GM10266 (cell line): ENCODE measurements around the gene NAV2.

Experiments used
- DNase-seq: peaks from one replicate; pipeline ENCODE4 v3.0.0; 2012; ENCODE audit errors: extremely low spot score
- TF ChIP-seq, protein P1 (sequence below): IDR thresholded peaks from 2 replicates; pipeline ENCODE4 v1.5.1; 2012; ENCODE audit warnings: mild to moderate bottlenecking, low read depth; ENCODE audit not compliant: control insufficient read depth, insufficient read depth; ENCODE audit errors: missing control alignments

NAV2 gene

DNA sequence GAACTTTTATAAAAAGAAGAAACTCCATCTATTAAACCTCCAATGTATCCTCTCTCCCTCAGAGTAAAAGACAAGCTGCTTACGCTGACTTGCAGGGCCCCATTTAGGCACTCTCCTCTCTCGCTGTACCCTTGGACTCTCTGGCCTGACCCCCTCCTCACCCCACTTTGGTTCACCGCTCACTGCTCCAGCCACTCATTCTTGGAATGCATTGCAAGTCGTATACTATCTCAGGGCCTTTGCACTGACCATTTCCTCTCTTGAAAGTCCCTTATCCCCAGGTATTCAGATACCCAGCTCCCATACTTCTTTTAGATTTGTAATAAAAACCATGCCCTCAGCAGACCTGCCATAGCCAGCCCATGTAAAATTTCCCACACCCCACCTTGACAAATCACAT is 308.1 kb downstream of the NAV2 start:
- TF ChIP-seq, protein P1, sequence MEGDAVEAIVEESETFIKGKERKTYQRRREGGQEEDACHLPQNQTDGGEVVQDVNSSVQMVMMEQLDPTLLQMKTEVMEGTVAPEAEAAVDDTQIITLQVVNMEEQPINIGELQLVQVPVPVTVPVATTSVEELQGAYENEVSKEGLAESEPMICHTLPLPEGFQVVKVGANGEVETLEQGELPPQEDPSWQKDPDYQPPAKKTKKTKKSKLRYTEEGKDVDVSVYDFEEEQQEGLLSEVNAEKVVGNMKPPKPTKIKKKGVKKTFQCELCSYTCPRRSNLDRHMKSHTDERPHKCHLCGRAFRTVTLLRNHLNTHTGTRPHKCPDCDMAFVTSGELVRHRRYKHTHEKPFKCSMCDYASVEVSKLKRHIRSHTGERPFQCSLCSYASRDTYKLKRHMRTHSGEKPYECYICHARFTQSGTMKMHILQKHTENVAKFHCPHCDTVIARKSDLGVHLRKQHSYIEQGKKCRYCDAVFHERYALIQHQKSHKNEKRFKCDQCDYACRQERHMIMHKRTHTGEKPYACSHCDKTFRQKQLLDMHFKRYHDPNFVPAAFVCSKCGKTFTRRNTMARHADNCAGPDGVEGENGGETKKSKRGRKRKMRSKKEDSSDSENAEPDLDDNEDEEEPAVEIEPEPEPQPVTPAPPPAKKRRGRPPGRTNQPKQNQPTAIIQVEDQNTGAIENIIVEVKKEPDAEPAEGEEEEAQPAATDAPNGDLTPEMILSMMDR = no peak

DNA sequence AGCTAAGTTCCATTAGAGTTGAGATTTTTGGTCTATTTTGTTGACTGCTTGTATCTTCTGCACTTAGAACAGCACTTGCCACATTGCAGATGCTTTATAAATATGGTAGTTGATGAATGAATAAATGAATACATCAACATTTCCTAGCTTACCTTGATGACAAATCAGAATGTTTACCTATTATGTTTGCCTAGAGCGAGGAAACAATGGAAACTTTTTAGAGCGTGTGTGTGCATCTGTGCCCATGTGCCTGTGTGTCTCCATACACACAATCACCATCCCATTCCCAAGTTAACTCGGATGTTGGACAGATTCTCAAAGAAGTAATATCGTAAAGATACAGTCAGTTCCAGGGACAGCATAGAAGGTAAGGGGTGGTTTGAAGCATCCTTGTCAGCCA is 308.6 kb downstream of the NAV2 start:
- DNase-seq = no peak

More for the DNA sequence above, 308.1 kb downstream of the NAV2 start:
- no peak for DNase-seq

DNA sequence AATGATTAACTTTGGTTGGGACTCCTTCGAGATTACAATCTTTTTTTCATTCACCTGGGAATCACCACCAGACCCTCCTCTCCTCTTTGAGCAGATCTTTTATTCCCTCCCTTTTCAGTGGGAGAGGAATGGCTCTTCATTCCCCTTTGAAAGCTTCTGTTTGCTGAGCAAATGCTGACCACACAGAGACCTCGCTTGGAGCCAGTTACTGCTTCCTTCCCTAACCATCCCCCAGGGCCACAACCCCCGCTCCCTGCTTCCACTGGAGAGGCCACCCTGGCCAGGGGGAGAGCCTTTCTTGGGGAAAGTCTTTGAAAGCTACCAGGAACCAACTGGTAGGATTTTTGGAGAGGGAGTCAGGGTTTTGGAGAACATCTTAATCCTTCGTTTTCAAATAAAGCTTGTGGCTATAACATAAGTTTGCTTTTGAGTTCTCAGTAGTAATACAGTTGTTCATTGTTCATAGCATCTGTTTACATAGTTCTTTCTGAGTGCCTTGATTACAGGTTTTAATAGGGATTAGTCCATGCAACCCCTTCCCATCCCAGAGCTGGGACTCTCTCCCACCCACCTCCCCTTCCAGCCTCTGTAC is 309.2 kb downstream of the NAV2 start:
- DNase-seq = no peak
- TF ChIP-seq, protein P1 = no peak

More for the DNA sequence above, 308.6 kb downstream of the NAV2 start:
- TF ChIP-seq, protein P1 = no peak

DNA sequence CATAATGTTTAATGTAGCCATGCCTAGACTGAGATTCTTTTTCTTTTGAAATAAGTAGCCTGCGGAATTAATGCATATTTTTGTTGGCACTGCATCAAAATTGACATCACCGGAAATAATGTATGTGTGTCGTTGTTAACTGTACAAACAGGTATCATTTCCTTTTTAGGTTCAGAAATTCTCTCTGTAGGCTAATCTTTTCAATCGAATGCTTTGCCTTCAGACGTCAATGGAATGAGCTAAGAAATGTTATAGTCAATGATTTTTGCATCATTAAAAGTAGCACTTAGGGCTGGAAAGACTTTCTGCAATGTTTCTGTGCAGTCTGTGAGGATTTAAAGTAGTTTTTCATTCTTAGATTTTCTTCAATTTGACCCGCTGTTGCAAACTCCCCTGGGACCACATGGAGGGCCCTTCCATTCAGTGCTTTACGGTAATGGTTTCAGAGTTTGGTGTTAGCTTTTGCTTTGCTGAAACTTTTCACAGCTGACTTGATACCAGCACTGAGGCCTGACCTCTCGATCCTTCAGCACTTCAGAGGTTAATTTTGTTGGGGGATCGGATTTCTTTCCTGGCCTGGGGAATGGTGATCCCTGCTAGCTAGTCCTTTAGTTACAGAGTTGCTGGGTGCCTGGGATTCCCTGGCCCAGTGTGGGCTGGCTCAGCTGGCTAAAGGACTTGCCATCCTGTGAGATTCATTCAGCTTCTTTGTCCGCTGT is 309.9 kb downstream of the NAV2 start:
- TF ChIP-seq, protein P1 = no peak
- DNase-seq = no peak

DNA sequence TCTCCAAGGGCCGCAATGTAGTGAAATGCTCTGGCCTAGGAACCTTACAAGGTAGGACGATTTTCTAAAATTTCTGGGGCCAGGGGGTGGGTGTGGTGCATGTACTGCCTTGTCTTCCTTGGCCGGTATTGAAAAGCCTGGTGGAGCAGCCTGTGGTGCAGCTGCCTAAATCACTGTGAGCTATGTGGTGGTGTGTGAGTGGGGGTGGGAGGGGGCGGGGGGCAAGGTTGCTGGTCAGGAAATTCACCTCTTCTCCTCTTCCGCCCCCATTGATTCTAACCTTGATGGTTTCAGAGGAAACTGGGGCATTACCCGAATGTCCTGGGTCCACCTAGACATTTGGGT is 310.4 kb downstream of the NAV2 start:
- no peak for DNase-seq
- TF ChIP-seq, protein P1 = no peak

DNA sequence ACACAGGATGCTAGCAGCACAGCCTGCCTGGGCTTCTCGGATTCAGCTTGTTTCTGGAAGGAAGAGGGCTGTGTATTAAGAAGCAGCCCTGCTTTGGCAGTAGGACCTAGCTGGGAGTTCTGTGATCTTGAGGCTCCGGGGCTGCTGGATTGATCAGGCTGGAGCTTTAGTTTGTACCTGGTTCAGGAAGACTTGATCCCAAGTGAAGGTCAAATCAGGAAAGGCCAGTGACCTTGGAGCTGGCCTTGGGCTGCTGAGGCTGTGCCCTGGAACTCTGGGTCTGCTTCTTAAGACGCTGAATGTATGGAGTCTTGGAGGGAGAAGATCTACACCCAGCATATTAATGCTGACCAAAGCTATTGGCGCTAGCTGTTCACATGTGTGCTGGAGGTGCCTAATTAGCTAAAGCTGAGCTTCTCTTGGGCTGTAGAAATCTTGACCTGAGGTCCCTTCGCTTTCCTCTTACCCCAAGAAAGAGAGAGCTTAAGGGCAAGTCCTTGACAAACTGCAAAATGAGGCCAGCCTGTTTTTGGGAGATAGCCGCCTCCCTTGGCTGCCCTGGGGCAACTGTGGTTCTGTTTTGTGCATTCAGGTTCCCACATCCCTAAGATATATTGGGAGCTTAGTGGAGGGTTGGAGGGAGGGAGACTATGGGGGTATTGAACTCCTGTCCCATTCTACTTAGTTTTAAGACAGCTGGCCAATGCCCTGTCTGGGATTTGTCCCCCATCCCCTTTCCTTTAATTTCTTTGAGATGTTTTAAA is 311.7 kb downstream of the NAV2 start:
- no peak for DNase-seq
- TF ChIP-seq, protein P1 = no peak
